GM21390 (cell line): ENCODE measurements around the gene SYCE1.
"Not testable (repeated sequence)": the region's sequence is repeated elsewhere in the genome, so short reads cannot be mapped to it uniquely, and the experiment has no call there.

Experiments used
- ATAC-seq: cut with Tn5 transposase; IDR thresholded peaks from one replicate; pipeline ENCODE4 v1.9.1; 2021; ENCODE audit not compliant: unreplicated experiment

The SYCE1 gene

GRCh38 chr10:133559216-133559615 is 6.2 kb downstream of the SYCE1 start:
- ATAC-seq: no peak

GRCh38 chr10:133557381-133557780 is 8.0 kb downstream of the SYCE1 start:
- ATAC-seq: no peak

GRCh38 chr10:133555521-133555920 is 9.9 kb downstream of the SYCE1 start:
- ATAC-seq: no peak

GRCh38 chr10:133554600-133554999 is 10.8 kb downstream of the SYCE1 start:
- ATAC-seq: no peak

GRCh38 chr10:133544506-133544905 is 20.9 kb downstream of the SYCE1 start:
- no peak for ATAC-seq

GRCh38 chr10:133541441-133541975 is 23.9 kb downstream of the SYCE1 start:
- ATAC-seq: not testable (repeated sequence)

GRCh38 chr10:133537546-133538545 is 27.5 kb downstream of the SYCE1 start:
- ATAC-seq: no peak

- ATAC-seq: no peak
Observed at GRCh38 chr10:133536198-133536597, 29.2 kb downstream of the SYCE1 start.

- no peak for ATAC-seq
Observed at GRCh38 chr10:133534417-133534816, 31.0 kb downstream of the SYCE1 start.

- ATAC-seq: no peak
Observed at GRCh38 chr10:133532871-133533270, 32.5 kb downstream of the SYCE1 start.

- no peak for ATAC-seq
Observed at GRCh38 chr10:133530506-133530905, 34.9 kb downstream of the SYCE1 start.

GRCh38 chr10:133529576-133529946 is 35.8 kb downstream of the SYCE1 start:
- ATAC-seq: no peak

GRCh38 chr10:133528845-133529575 is 36.4 kb downstream of the SYCE1 start:
- no peak for ATAC-seq

- no peak for ATAC-seq
Observed at GRCh38 chr10:133528296-133528844, 37.0 kb downstream of the SYCE1 start.

GRCh38 chr10:133527771-133528271 is 37.6 kb downstream of the SYCE1 start:
- ATAC-seq: no peak

GRCh38 chr10:133526957-133527588 is 38.3 kb downstream of the SYCE1 start, which contains the start of gene CYP2E1:
Gene CYP2E1, plus strand, starts transcription at chr10:133527363. Its CDS starts 33 bp downstream, at chr10:133527396.
- ATAC-seq: no peak

GRCh38 chr10:133525444-133525843 is 39.9 kb downstream of the SYCE1 start:
- no peak for ATAC-seq

GRCh38 chr10:133523631-133524203 is 41.7 kb downstream of the SYCE1 start:
- ATAC-seq: no peak

- ATAC-seq: peak; percentile 97
Observed at GRCh38 chr10:133520193-133520738, 45.1 kb downstream of the SYCE1 start.

GRCh38 chr10:133518517-133518916 is 46.9 kb downstream of the SYCE1 start:
- not testable (repeated sequence) for ATAC-seq
